ENCODE results near the gene FAM90A1. TPM values are rescaled to one million over a fixed set of nuclear protein-coding genes. Genes with fewer than 3 reads are reported as not detected.
A peak's percentile ranks its signal among the peaks of the same experiment; 100 is the strongest.
"Not testable (repeated sequence)": the region's sequence is repeated elsewhere in the genome, so short reads cannot be mapped to it uniquely, and the experiment has no call there.

The FAM90A1 gene
- total RNA-seq, 1 donor from 2014 or later = 0.14 TPM

- intact Hi-C loops (cut with micrococcal nuclease) = loop anchor here (2.0 to 10.0 kb wide), 3 partner anchors 215 to 1111 kb away; partner anchors contain the start of genes CLSTN3 and SLC2A3
- Mint-ChIP-seq H3K27ac (peak overlapping the region; percentile 76), H3K4me1 (peaks cover 10% of the 10 kb centered on the region), H3K4me3 (peak overlapping the region; percentile 97)
- H3K27me3 Mint-ChIP-seq; H3K36me3 Mint-ChIP-seq (ENCODE audit: low read depth); H3K9me3 Mint-ChIP-seq: not testable (repeated sequence)
- DNase-seq = peak; percentile 74
Observed at GRCh38 chr12:8241917-8242621, 14.7 kb upstream of the FAM90A1 start.

DNA sequence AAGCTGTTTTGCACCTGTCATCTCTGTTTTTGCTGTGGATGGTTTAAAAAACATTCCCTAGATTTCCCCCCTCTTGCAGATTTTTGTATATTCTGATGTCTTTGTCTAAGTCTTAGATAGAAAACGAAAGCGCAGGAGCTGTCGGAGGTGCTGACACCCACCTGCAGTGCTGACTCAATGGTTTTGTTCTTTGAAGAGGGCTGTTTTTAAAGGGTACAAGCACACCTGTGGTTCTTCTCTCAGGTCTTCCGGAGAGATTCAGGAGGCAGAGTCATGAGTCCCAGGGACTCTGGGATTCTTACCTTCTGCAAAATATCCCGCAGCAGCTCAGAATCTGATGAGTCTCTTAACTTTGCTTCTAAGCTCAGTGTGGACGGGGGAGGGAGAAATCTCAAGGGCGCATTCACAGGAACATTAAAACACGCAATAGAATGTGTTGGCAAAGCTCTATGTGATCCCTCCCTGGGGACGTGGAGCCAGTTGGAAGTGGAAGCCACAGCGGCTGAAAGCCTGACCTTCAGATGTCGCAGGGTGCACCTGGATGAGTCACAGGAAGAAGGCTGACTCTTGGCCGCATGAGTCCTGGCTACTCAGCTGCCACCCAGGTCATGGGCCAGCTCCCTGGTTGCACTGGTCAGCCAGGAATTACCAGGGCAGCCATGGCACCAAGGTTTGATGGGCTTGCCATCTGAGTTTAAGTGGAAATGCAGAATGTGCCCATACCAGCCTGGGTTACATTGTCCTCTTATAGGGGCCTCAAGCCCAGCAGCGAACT is 13.1 kb upstream of the FAM90A1 start:
- not testable (repeated sequence) for H3K9me3 Mint-ChIP-seq; H3K27me3 Mint-ChIP-seq; H3K4me3 Mint-ChIP-seq; H3K36me3 Mint-ChIP-seq (ENCODE audit: low read depth); DNase-seq; H3K27ac Mint-ChIP-seq
- intact Hi-C loops (cut with micrococcal nuclease) = loop anchor here (10.0 kb wide), 1 partner anchor 306 kb away; the partner anchor contains the start of gene SLC2A3
- H3K4me1 Mint-ChIP-seq = peaks cover 10% of the 10 kb centered on the region

GRCh38 chr12:8237031-8237430 is 9.6 kb upstream of the FAM90A1 start:
- not testable (repeated sequence) for H3K4me3 Mint-ChIP-seq; DNase-seq; H3K36me3 Mint-ChIP-seq (ENCODE audit: low read depth); H3K4me1 Mint-ChIP-seq; H3K9me3 Mint-ChIP-seq; H3K27me3 Mint-ChIP-seq; H3K27ac Mint-ChIP-seq
- intact Hi-C loops (cut with micrococcal nuclease) = loop anchor here (1.0 kb wide), 1 partner anchor 128 kb away; no protein-coding TSS in a partner anchor

- H3K4me1 Mint-ChIP-seq; DNase-seq; H3K27me3 Mint-ChIP-seq; H3K36me3 Mint-ChIP-seq (ENCODE audit: low read depth); H3K4me3 Mint-ChIP-seq; H3K27ac Mint-ChIP-seq; intact Hi-C loops (cut with micrococcal nuclease); H3K9me3 Mint-ChIP-seq: not testable (repeated sequence)
Observed at GRCh38 chr12:8235316-8236157, 8.1 kb upstream of the FAM90A1 start.

DNA sequence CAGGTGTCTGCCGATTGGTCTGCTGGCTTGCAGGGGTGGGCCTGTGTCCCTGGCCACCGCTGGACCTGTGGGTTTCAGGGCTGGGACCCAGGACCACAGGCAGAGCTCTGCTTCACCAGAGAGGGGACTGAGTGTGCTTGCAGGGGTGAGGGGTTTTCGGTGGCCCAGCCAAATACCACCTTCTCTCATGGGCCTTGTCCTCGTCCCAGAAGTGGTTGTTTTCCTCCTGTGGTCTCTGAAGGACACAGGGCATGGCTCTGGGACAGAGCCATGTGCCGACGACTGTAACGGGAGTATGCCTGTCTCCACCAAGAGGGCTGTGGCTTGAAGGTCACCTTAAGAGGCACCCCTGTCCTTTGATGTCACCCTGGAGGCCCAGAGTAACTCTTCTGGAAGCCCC is 7.3 kb upstream of the FAM90A1 start:
- H3K4me3 Mint-ChIP-seq; H3K9me3 Mint-ChIP-seq; intact Hi-C loops (cut with micrococcal nuclease); DNase-seq; H3K4me1 Mint-ChIP-seq; H3K36me3 Mint-ChIP-seq (ENCODE audit: low read depth); H3K27me3 Mint-ChIP-seq; H3K27ac Mint-ChIP-seq: not testable (repeated sequence)

DNA sequence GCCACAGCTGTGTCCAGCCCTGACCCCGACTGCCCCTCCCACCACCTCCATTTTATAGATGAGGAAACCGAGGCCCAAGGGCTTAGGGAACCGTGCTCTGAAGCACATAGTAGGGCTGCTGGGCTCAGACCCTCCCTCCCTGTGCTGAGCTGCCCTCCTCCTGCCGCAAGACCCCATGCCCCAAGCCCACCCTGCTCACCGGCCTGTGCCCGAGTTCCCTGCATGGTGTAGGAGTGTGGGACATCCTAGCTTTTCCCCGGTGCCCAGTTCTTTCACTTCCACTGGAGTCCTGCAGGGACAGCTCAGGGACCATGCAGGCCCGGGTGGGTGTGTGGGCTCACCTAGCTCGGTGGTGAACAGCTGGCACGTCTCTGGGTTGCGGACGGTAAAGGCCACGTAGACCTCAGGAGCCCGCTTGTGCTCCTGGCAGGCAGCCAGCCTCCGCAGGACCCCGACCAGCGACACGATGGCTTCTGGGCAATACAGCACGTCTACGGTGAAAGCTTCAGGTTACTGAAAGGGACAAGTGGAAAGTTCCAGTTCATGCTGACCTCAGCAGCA is 6.6 kb upstream of the FAM90A1 start:
- H3K4me3 Mint-ChIP-seq; H3K27me3 Mint-ChIP-seq; intact Hi-C loops (cut with micrococcal nuclease); H3K9me3 Mint-ChIP-seq; H3K4me1 Mint-ChIP-seq; H3K27ac Mint-ChIP-seq; H3K36me3 Mint-ChIP-seq (ENCODE audit: low read depth); DNase-seq: not testable (repeated sequence)

DNA sequence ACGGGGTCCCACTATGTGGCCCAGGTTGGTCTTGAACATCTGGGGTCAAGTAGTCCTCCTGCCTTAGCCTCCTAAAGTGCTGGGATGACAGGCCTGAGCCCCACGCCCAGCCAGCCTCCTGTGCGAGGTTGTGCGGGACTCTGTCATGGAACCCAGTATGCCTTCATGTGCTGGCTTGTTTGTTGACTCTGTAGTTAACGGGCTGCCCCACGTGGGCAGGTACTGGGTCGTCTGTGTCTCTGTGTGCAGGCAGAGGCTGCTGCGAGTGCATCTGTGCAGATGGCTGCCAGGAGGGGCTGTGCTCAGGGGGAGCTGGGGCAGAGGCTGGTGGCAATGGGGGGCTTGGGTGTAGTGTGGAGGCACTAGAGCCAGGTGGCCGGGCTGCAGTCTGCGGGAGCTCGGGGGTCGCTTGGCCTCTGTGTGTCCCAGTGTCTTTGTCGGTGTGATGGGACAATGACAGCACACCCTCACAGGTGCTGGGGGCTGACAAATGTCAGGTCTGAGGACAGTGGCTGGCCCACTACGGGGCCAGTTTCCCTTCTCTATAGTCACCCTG is 6.0 kb upstream of the FAM90A1 start:
- H3K9me3 Mint-ChIP-seq, DNase-seq: not testable (repeated sequence)

GRCh38 chr12:8231666-8232608 is 4.5 kb upstream of the FAM90A1 start:
- intact Hi-C loops (cut with micrococcal nuclease) = loop anchor here (1.0 kb wide), 1 partner anchor 123 kb away; no protein-coding TSS in a partner anchor
- not testable (repeated sequence) for H3K4me3 Mint-ChIP-seq; H3K27ac Mint-ChIP-seq; H3K9me3 Mint-ChIP-seq; H3K4me1 Mint-ChIP-seq; H3K27me3 Mint-ChIP-seq; H3K36me3 Mint-ChIP-seq (ENCODE audit: low read depth)
- peak; percentile 93 for DNase-seq

More for the DNA sequence above, 6.0 kb upstream of the FAM90A1 start:
- H3K36me3 Mint-ChIP-seq (ENCODE audit: low read depth); H3K27me3 Mint-ChIP-seq; H3K4me1 Mint-ChIP-seq; H3K27ac Mint-ChIP-seq; H3K4me3 Mint-ChIP-seq; intact Hi-C loops (cut with micrococcal nuclease): not testable (repeated sequence)

- H3K4me3 Mint-ChIP-seq; H3K36me3 Mint-ChIP-seq (ENCODE audit: low read depth); H3K27ac Mint-ChIP-seq; H3K9me3 Mint-ChIP-seq; H3K4me1 Mint-ChIP-seq; H3K27me3 Mint-ChIP-seq; DNase-seq: not testable (repeated sequence)
- intact Hi-C loops (cut with micrococcal nuclease) = loop anchor here (1.0 kb wide), 1 partner anchor 122 kb away; no protein-coding TSS in a partner anchor
Observed at GRCh38 chr12:8231049-8231448, 3.6 kb upstream of the FAM90A1 start.

DNA sequence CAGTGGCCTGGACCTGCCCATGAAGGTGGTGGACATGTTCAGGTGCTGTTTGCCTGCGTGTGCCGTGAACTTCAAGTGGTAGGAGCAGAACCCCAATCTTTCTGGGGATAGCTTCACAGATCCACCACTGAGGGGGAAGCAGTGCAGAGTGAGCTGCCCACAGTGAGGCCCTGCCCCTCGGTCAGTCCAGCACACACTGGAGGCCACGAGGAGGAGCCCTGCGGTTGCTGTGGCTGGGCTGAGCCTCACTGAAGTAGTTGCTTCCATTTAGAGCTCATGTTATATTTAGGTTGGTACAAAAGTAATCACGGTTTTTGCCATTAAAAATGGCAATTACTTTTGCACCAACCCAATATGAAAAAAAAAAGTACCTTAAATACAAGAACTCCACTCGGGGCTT is 2.1 kb upstream of the FAM90A1 start:
- H3K36me3 Mint-ChIP-seq (ENCODE audit: low read depth); H3K27ac Mint-ChIP-seq; H3K27me3 Mint-ChIP-seq; H3K4me3 Mint-ChIP-seq; H3K9me3 Mint-ChIP-seq; H3K4me1 Mint-ChIP-seq; DNase-seq; intact Hi-C loops (cut with micrococcal nuclease): not testable (repeated sequence)

DNA sequence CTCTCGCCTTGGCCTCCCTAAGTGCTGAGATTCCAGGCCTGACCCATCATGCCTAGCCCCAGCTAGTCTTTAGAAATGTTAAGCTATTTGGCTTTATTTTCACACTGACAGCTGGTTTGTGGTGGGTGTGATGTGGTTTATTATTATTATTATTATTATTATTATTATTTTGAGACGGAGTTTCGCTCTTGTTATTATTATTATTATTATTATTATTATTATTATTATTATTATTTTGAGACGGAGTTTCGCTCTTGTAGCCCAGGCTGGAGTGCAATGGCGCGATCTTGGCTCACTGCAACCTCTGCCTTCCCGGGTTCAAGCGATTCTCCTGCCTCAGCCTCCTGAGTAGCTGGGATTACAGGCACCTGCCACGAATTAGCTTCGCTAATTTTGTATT is 1.2 kb upstream of the FAM90A1 start:
- not testable (repeated sequence) for H3K4me3 Mint-ChIP-seq, H3K27me3 Mint-ChIP-seq, H3K4me1 Mint-ChIP-seq

DNA sequence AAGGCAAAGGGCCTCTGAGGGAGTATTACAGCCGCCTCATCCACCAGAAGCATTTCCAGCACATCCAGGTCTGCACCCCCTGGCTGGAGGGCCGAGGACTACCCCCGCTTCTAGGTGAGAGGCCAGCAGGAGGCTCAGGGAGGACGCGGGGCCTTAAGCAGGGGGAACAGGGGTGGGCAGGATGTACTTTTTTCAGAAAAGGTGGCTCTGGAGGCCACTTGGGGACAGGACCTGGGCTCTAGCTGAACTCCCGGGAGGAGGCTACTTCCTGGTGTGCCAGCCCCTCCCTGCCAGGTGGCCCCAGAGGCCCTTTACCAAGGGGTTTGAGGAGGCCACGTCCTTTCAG is 287 bp upstream of the FAM90A1 start:
- H3K27me3 Mint-ChIP-seq, H3K4me1 Mint-ChIP-seq, H3K9me3 Mint-ChIP-seq: not testable (repeated sequence)

More for the DNA sequence above, 1.2 kb upstream of the FAM90A1 start:
- intact Hi-C loops (cut with micrococcal nuclease); H3K36me3 Mint-ChIP-seq (ENCODE audit: low read depth); H3K9me3 Mint-ChIP-seq; DNase-seq; H3K27ac Mint-ChIP-seq: not testable (repeated sequence)

More for the DNA sequence above, 287 bp upstream of the FAM90A1 start:
- H3K27ac Mint-ChIP-seq = peak overlapping the region; percentile 51
- peak overlapping the region; percentile 75 for H3K4me3 Mint-ChIP-seq
- DNase-seq; intact Hi-C loops (cut with micrococcal nuclease); H3K36me3 Mint-ChIP-seq (ENCODE audit: low read depth): not testable (repeated sequence)

Data from activated CD4-positive, alpha-beta T cell treated with anti-CD3 and anti-CD28 coated beads, Interleukin-2, amount 10 ng/mL, durations not matched to agents 24 days and 14 days (primary cell).